Neural progenitor cell (in vitro differentiated cells): ENCODE data around the gene SLC25A29. TPM values are rescaled to one million over a fixed set of nuclear protein-coding genes. Genes with fewer than 3 reads are reported as not detected.
A peak's percentile ranks its signal among the peaks of the same experiment; 100 is the strongest.
"Not testable (repeated sequence)": the region's sequence is repeated elsewhere in the genome, so short reads cannot be mapped to it uniquely, and the experiment has no call there.

Experiments used
- DNase-seq: peaks from one replicate; pipeline ENCODE4 v3.0.0-alpha.2; 2016; ENCODE audit warnings: low spot score
- H2AFZ ChIP-seq: fragments of 200-600 bp; sonication (generic); replicated peaks from 2 replicates; pipeline ENCODE4 v1.6.1; 2016; ENCODE audit warnings: antibody characterized with exemption
- H3F3A ChIP-seq: fragments of 200-600 bp; sonication (generic); 2 replicates; pipeline ENCODE4 v1.6.1; 2016; ENCODE audit warnings: antibody characterized with exemption, low read depth
- H3K27ac ChIP-seq: fragments of 200-600 bp; sonication (generic); 2 replicates; pipeline ENCODE4 v1.5.1; 2016; ENCODE audit warnings: mild to moderate bottlenecking
- H3K27me3 ChIP-seq: fragments of 200-600 bp; sonication (generic); 2 replicates; pipeline ENCODE4 v1.6.1; 2016; ENCODE audit warnings: mild to moderate bottlenecking, moderate library complexity
- H3K36me3 ChIP-seq: fragments of 200-600 bp; sonication (generic); 2 replicates; pipeline ENCODE4 v1.5.1; 2016
- H3K4me1 ChIP-seq: fragments of 200-600 bp; sonication (generic); 2 replicates; pipeline ENCODE4 v1.6.1; 2016; ENCODE audit warnings: mixed run types
- H3K4me2 ChIP-seq: fragments of 200-600 bp; sonication (generic); 2 replicates; pipeline ENCODE4 v1.6.1; 2016
- H3K4me3 ChIP-seq: fragments of 200-600 bp; sonication (generic); 2 replicates; pipeline ENCODE4 v1.5.1; 2016
- H3K79me2 ChIP-seq: fragments of 200-600 bp; sonication (generic); 2 replicates; pipeline ENCODE4 v1.6.1; 2016; ENCODE audit warnings: low read depth
- H3K9ac ChIP-seq: fragments of 200-600 bp; sonication (generic); 2 replicates; pipeline ENCODE4 v1.6.1; 2016
- H3K9me3 ChIP-seq: fragments of 200-600 bp; sonication (generic); 2 replicates; pipeline ENCODE4 v1.5.1; 2016; ENCODE audit warnings: low read depth
- H4K20me1 ChIP-seq: fragments of 200-600 bp; sonication (generic); 2 replicates; pipeline ENCODE4 v1.6.1; 2016; ENCODE audit warnings: low read depth
- H3K27ac Mint-ChIP-seq: 3 replicates; pipeline ENCODE4 v1.8.0; 2021; ENCODE audit warnings: mixed read lengths
- H3K27me3 Mint-ChIP-seq: 2 replicates; pipeline ENCODE4 v1.8.0; 2022; ENCODE audit warnings: low read depth, mild to moderate bottlenecking, inconsistent platforms, moderate library complexity, mixed read lengths; ENCODE audit not compliant: insufficient read depth
- H3K36me3 Mint-ChIP-seq: 3 replicates; pipeline ENCODE4 v1.8.0; 2021; ENCODE audit warnings: mixed read lengths
- H3K4me1 Mint-ChIP-seq: 3 replicates; pipeline ENCODE4 v1.8.0; 2021; ENCODE audit warnings: mixed read lengths
- H3K4me3 Mint-ChIP-seq: 3 replicates; pipeline ENCODE4 v1.8.0; 2021; ENCODE audit warnings: mild to moderate bottlenecking, moderate library complexity, mixed read lengths
- H3K9me3 Mint-ChIP-seq: 3 replicates; pipeline ENCODE4 v1.8.0; 2020; ENCODE audit warnings: mixed read lengths
- EZH2 ChIP-seq: fragments of 200-600 bp; sonication (generic); IDR thresholded peaks from 2 replicates; pipeline ENCODE4 v1.6.1; 2017; ENCODE audit warnings: antibody characterized with exemption, mild to moderate bottlenecking, moderate library complexity
- EZH2phosphoT487 ChIP-seq: fragments of 200-600 bp; sonication (generic); IDR thresholded peaks from 2 replicates; pipeline ENCODE4 v1.6.1; 2017; ENCODE audit warnings: antibody characterized with exemption
- total RNA-seq: library from RNA; depleted of rRNA; stranded (reverse); fragments of >200 nt; gene quantifications from 2 replicates; pipeline ENCODE4 v1.2.3, GENCODE V29; 2015; ENCODE audit warnings: low replicate concordance
- TF ChIP-seq, protein P1 (sequence below): fragments of 200-600 bp; sonication (generic); IDR thresholded peaks from 2 replicates; pipeline ENCODE4 v1.5.1; 2017; ENCODE audit warnings: antibody characterized with exemption, mild to moderate bottlenecking

The SLC25A29 gene
- total RNA-seq, 1 donor from 2014 or later, result 103 TPM

DNA sequence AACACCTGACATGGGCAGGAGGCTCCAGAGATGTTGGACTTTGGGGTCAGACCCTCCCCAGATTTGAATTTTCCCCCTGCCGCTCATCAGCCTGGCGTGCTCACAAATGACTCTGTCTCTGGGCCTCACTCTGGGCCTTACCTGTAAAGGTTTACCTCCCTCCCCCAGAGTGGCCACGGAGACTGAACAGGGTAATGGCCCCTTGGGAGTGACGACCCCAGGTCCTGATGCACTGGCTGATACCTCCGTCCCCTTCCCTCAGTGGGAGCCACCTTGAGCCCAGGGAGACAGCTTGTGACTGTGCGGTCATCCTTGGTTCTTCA lies 7.0 kb downstream of the SLC25A29 start:
- H3F3A ChIP-seq, result no peaks in the 10 kb centered on the region
- H3K27me3 Mint-ChIP-seq, result peaks cover 4% of the 10 kb centered on the region
- H3K27me3 ChIP-seq, result no peaks in the 10 kb centered on the region
- no peak for DNase-seq
- H3K27ac Mint-ChIP-seq, result no peak overlapping the region
- H3K4me1 Mint-ChIP-seq, result peaks cover 7% of the 10 kb centered on the region
- H3K4me3 ChIP-seq, result no peak overlapping the region
- H3K27ac ChIP-seq, result no peak overlapping the region
- H3K9me3 ChIP-seq, result no peaks in the 10 kb centered on the region
- peaks cover 94% of the 10 kb centered on the region for H3K79me2 ChIP-seq
- H3K9ac ChIP-seq, result no peak overlapping the region
- TF ChIP-seq EZH2phosphoT487 (no peak), EZH2 (no peak)
- TF ChIP-seq, protein P1, sequence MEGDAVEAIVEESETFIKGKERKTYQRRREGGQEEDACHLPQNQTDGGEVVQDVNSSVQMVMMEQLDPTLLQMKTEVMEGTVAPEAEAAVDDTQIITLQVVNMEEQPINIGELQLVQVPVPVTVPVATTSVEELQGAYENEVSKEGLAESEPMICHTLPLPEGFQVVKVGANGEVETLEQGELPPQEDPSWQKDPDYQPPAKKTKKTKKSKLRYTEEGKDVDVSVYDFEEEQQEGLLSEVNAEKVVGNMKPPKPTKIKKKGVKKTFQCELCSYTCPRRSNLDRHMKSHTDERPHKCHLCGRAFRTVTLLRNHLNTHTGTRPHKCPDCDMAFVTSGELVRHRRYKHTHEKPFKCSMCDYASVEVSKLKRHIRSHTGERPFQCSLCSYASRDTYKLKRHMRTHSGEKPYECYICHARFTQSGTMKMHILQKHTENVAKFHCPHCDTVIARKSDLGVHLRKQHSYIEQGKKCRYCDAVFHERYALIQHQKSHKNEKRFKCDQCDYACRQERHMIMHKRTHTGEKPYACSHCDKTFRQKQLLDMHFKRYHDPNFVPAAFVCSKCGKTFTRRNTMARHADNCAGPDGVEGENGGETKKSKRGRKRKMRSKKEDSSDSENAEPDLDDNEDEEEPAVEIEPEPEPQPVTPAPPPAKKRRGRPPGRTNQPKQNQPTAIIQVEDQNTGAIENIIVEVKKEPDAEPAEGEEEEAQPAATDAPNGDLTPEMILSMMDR, result no peak
- H3K4me1 ChIP-seq, result peaks cover 8% of the 10 kb centered on the region
- peaks cover 97% of the 10 kb centered on the region for H4K20me1 ChIP-seq
- no peak overlapping the region for H3K4me2 ChIP-seq
- H3K4me3 Mint-ChIP-seq, result no peak overlapping the region
- H3K36me3 Mint-ChIP-seq, result peaks cover 23% of the 10 kb centered on the region
- H2AFZ ChIP-seq, result no peak overlapping the region
- H3K36me3 ChIP-seq, result no peaks in the 10 kb centered on the region
- H3K9me3 Mint-ChIP-seq, result no peaks in the 10 kb centered on the region

DNA sequence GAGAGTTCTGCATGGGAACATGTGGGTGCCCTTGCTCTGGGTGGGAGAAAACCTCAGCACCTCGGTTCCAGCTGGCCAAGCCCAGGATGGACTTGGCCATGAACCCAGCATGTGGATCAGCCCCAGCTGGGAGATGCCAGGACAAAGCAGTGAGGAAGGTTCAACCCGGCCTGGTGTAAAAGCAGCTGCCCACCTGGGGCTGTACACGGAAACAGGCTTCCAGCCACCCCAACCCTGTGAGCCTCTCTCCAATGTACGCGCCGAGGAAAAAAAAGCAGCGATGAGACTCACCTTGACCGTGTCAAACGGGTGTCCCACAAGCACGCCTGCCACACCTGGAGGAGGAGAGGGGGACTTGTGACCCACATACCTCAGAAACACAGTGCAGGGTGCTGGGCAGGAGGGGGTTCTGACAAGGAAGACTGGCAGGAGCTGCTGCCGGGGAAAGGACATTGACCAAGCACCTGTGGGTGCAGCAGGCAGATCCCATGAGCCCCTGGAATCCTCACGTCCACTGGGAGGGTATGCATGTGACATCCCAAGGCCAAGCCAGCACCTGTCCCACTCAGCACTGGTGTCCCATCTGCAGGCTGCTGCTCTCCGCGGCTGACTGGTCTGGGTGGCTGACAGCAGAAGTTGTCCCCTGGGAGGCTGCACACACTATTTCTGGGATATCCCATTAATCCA lies 7.5 kb downstream of the SLC25A29 start:
- no peak overlapping the region for H2AFZ ChIP-seq
- H3K79me2 ChIP-seq, result peaks cover 89% of the 10 kb centered on the region
- H4K20me1 ChIP-seq, result peaks cover 97% of the 10 kb centered on the region
- Mint-ChIP-seq H3K36me3 (peaks cover 23% of the 10 kb centered on the region), H3K27ac (no peak overlapping the region), H3K27me3 (peaks cover 4% of the 10 kb centered on the region), H3K4me1 (peaks cover 5% of the 10 kb centered on the region), H3K9me3 (no peaks in the 10 kb centered on the region), H3K4me3 (no peak overlapping the region)
- H3K9ac ChIP-seq, result no peak overlapping the region
- no peaks in the 10 kb centered on the region for H3K9me3 ChIP-seq
- no peaks in the 10 kb centered on the region for H3F3A ChIP-seq
- H3K4me3 ChIP-seq, result no peak overlapping the region
- H3K4me2 ChIP-seq, result no peak overlapping the region
- no peaks in the 10 kb centered on the region for H3K36me3 ChIP-seq
- no peak overlapping the region for H3K27ac ChIP-seq
- no peaks in the 10 kb centered on the region for H3K27me3 ChIP-seq
- no peak for TF ChIP-seq EZH2
- TF ChIP-seq EZH2phosphoT487, result no peak
- TF ChIP-seq, protein P1, result no peak
- peaks cover 3% of the 10 kb centered on the region for H3K4me1 ChIP-seq
- no peak for DNase-seq

DNA sequence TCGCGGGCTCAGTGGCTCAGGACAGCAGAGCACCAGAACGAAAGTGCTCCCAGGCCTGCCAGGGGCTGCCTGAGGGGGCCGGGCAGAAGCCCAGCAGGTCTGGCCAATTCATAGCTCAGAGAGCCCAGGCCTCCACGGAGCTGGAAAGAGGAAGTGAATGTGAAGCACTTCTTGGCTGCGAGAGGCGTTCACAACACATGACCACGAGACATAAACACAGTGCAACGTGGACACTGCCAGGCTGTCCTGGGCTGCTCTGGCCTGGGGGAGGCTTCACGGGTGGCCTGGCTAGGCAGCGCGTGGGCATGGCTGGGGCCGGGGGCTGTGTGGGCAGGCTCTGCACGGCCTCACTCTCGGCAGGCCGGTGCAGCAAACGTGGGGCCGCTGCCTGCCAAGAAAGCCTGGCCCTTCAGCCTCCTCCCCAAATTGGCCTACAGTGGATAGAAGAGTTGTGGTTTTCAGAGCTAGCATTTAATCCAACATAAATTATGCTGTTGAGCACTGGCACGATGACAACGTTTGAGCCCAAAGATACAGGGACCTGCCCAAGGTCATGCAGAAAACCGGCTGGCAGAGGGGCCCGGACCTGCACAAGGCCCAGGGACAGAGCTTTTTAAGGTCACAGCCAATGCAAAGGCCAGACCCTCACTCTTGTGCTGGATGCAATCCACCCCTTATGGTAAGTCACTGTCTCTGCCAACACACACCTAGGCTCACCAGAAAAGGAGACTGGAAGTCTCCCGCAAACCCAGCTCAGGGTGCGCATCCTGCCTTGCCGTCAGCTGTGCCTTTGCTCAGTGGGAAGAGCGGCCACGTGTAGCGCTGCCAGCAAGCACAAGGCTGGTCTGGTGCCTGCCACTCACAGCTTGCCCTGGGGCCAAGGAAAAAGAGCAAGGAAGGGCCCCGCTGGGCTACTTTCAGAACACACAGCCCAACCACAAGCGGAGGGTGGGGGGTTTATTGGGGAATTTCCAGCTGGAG lies 8.6 kb downstream of the SLC25A29 start:
- TF ChIP-seq EZH2 (no peak), EZH2phosphoT487 (no peak)
- TF ChIP-seq, protein P1, result no peak
- Mint-ChIP-seq H3K27me3 (peaks cover 4% of the 10 kb centered on the region), H3K4me1 (peaks cover 5% of the 10 kb centered on the region), H3K4me3 (no peak overlapping the region), H3K9me3 (no peaks in the 10 kb centered on the region), H3K27ac (peak overlapping the region; percentile 50), H3K36me3 (peaks cover 19% of the 10 kb centered on the region)
- Histone ChIP-seq H3F3A (no peaks in the 10 kb centered on the region), H2AFZ (no peak overlapping the region), H4K20me1 (peaks cover 97% of the 10 kb centered on the region), H3K4me1 (no peaks in the 10 kb centered on the region), H3K9me3 (no peaks in the 10 kb centered on the region), H3K4me2 (no peak overlapping the region), H3K27ac (no peak overlapping the region), H3K27me3 (no peaks in the 10 kb centered on the region), H3K4me3 (no peak overlapping the region), H3K9ac (no peak overlapping the region), H3K36me3 (no peaks in the 10 kb centered on the region), H3K79me2 (peaks cover 78% of the 10 kb centered on the region)
- DNase-seq, result no peak

DNA sequence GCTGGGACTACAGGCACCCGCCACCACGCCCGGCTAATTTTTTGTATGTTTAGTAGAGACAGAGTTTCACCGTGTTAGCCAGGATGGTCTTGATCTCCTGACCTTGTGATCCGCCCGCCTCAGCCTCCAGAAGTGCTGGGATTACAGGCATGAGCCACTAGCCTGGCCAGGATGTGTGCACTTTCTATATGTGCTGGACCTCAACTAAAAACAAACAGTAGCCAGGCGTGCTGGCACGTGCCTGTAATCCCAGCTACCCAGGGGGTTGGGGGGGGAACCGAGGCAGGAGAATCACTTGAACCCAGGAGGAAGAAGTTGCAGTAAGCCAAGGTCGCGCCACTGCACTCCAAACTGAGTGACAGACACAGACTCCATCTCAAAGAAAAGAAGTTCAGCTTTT lies 9.5 kb downstream of the SLC25A29 start:
- not testable (repeated sequence) for H3K9me3 ChIP-seq, H3K4me3 Mint-ChIP-seq, H3K9me3 Mint-ChIP-seq, H3K27me3 ChIP-seq, H3K27ac Mint-ChIP-seq, H3K27me3 Mint-ChIP-seq, DNase-seq, H3K4me1 ChIP-seq, H3K36me3 ChIP-seq, H3F3A ChIP-seq, H3K27ac ChIP-seq, H3K4me2 ChIP-seq, H2AFZ ChIP-seq, H3K4me3 ChIP-seq, H3K9ac ChIP-seq, H3K4me1 Mint-ChIP-seq
- H3K36me3 Mint-ChIP-seq, result peaks cover 18% of the 10 kb centered on the region
- Histone ChIP-seq H4K20me1 (peaks cover 94% of the 10 kb centered on the region), H3K79me2 (peaks cover 69% of the 10 kb centered on the region)
